Mammary epithelial cell (primary cell): ENCODE measurements around the gene TNXB.

Experiments used
- EZH2 ChIP-seq: IDR thresholded peaks from 2 replicates; pipeline ENCODE4 v1.6.1; 2012; ENCODE audit warnings: low read length, inconsistent platforms, borderline replicate concordance
- TF ChIP-seq, protein P1 (sequence below), 2 donors: IDR thresholded peaks in 1 of 2; conservative IDR thresholded peaks in 1 of 2; 2 replicates each; pipeline ENCODE4 v1.5.1; 2011 to 2012; ENCODE audit warnings: inconsistent platforms in 2 of 2, low read length in 2 of 2, mild to moderate bottlenecking in 2 of 2, control low read depth in 1 of 2, low read depth in 1 of 2; ENCODE audit not compliant: insufficient read depth in 1 of 2; ENCODE audit errors: extremely low read depth in 1 of 2

GRCh38 chr6:32114796-32115195 lies 5.7 kb upstream of the TNXB start:
- TF ChIP-seq EZH2: no peak
- TF ChIP-seq, protein P1, sequence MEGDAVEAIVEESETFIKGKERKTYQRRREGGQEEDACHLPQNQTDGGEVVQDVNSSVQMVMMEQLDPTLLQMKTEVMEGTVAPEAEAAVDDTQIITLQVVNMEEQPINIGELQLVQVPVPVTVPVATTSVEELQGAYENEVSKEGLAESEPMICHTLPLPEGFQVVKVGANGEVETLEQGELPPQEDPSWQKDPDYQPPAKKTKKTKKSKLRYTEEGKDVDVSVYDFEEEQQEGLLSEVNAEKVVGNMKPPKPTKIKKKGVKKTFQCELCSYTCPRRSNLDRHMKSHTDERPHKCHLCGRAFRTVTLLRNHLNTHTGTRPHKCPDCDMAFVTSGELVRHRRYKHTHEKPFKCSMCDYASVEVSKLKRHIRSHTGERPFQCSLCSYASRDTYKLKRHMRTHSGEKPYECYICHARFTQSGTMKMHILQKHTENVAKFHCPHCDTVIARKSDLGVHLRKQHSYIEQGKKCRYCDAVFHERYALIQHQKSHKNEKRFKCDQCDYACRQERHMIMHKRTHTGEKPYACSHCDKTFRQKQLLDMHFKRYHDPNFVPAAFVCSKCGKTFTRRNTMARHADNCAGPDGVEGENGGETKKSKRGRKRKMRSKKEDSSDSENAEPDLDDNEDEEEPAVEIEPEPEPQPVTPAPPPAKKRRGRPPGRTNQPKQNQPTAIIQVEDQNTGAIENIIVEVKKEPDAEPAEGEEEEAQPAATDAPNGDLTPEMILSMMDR (conservative IDR thresholded peaks at IDR 0.05 in 1 of 2, IDR thresholded peaks at IDR 0.05 in 1 of 2; ENCODE audit: extremely low read depth in 1 of 2, insufficient read depth in 1 of 2, low read depth in 1 of 2, low read length in 2 of 2): no peak
